Mesenchymal stem cell (in vitro differentiated cells and primary cell): ENCODE measurements around the gene CCDC85B.

Source experiments
- DNase-seq: peaks from one replicate; pipeline ENCODE4 v3.0.0-alpha.2; 2013
- H2AFZ ChIP-seq: one replicate; pipeline ENCODE4 v1.6.1; 2013; ENCODE audit warnings: low read depth, mild to moderate bottlenecking, control low read depth, inconsistent platforms, low read length, moderate library complexity
- H2AK5ac ChIP-seq: 2 replicates; pipeline ENCODE4 v1.6.1; 2013; ENCODE audit warnings: low read length, moderate library complexity, mild to moderate bottlenecking, inconsistent platforms; ENCODE audit not compliant: severe bottlenecking
- H2BK120ac ChIP-seq: one replicate; pipeline ENCODE4 v1.6.1; 2013; ENCODE audit warnings: low read depth, mild to moderate bottlenecking, inconsistent platforms, low read length, moderate library complexity
- H2BK12ac ChIP-seq, 2 experiments: one replicate each; pipeline ENCODE4 v1.6.1; 2013; ENCODE audit warnings: inconsistent platforms in 2 of 2, low read length in 2 of 2, mild to moderate bottlenecking in 2 of 2, moderate library complexity in 2 of 2, control low read depth in 1 of 2
- H2BK15ac ChIP-seq: one replicate; pipeline ENCODE4 v1.6.1; 2013; ENCODE audit warnings: mild to moderate bottlenecking, low read depth, inconsistent platforms; ENCODE audit not compliant: poor library complexity, severe bottlenecking
- H2BK5ac ChIP-seq: 2 replicates; pipeline ENCODE4 v1.6.1; 2013; ENCODE audit warnings: low read depth, mild to moderate bottlenecking, low read length, control low read depth, inconsistent platforms; ENCODE audit not compliant: poor library complexity, severe bottlenecking
- H3K14ac ChIP-seq, 2 experiments: one replicate each; pipeline ENCODE4 v1.6.1; 2013; ENCODE audit warnings: inconsistent platforms in 2 of 2, low read length in 2 of 2, control low read depth in 1 of 2, mild to moderate bottlenecking in 1 of 2, moderate library complexity in 1 of 2
- H3K18ac ChIP-seq, 2 experiments: one replicate each; pipeline ENCODE4 v1.6.1; 2013; ENCODE audit warnings: inconsistent platforms in 2 of 2, low read length in 2 of 2, control low read depth in 1 of 2, low read depth in 1 of 2, mild to moderate bottlenecking in 1 of 2
- H3K23ac ChIP-seq, 2 experiments: one replicate each; pipeline ENCODE4 v1.6.1; 2013; ENCODE audit warnings: inconsistent platforms in 2 of 2, low read length in 2 of 2, mild to moderate bottlenecking in 2 of 2, moderate library complexity in 2 of 2, control low read depth in 1 of 2
- H3K27ac ChIP-seq: 2 replicates; pipeline ENCODE4 v1.5.1; 2013; ENCODE audit warnings: mild to moderate bottlenecking, moderate library complexity, low read length, control low read depth, inconsistent platforms; ENCODE audit not compliant: poor library complexity, severe bottlenecking
- H3K27me3 ChIP-seq, 2 experiments: 2 replicates each; pipeline versions ENCODE4 v1.6.1 to v1.7.0; 2013; ENCODE audit warnings: low read length in 2 of 2, mild to moderate bottlenecking in 2 of 2, moderate library complexity in 2 of 2, control low read depth in 1 of 2, inconsistent platforms in 1 of 2; ENCODE audit not compliant: control insufficient read depth in 1 of 2, insufficient read depth in 1 of 2
- H3K36me3 ChIP-seq, 2 experiments: 2 replicates each; pipeline versions ENCODE4 v1.6.1 to v1.7.0; 2013; ENCODE audit warnings: low read length in 2 of 2, control low read depth in 1 of 2, inconsistent platforms in 1 of 2, low read depth in 1 of 2, mild to moderate bottlenecking in 1 of 2; ENCODE audit not compliant: insufficient read depth in 2 of 2, control insufficient read depth in 1 of 2
- H3K4ac ChIP-seq, 2 experiments: one replicate each; pipeline ENCODE4 v1.6.1; 2013; ENCODE audit warnings: inconsistent platforms in 2 of 2, low read length in 2 of 2, mild to moderate bottlenecking in 2 of 2, moderate library complexity in 2 of 2, control low read depth in 1 of 2, low read depth in 1 of 2
- H3K4me1 ChIP-seq: 2 replicates; pipeline ENCODE4 v1.6.1; 2013; ENCODE audit warnings: low read depth, low read length, control low read depth; ENCODE audit not compliant: control insufficient read depth, insufficient read depth
- H3K4me2 ChIP-seq: 2 replicates; pipeline ENCODE4 v1.6.1; 2013; ENCODE audit warnings: low read length, mild to moderate bottlenecking, inconsistent platforms; ENCODE audit not compliant: poor library complexity, severe bottlenecking
- H3K4me3 ChIP-seq, 2 experiments: 2 replicates each; pipeline versions ENCODE4 v1.5.1 to v1.7.0; 2013; ENCODE audit warnings: low read length in 2 of 2, mild to moderate bottlenecking in 2 of 2, control low read depth in 1 of 2, low read depth in 1 of 2; ENCODE audit not compliant: insufficient read depth in 1 of 2
- H3K79me1 ChIP-seq: replicated peaks from 2 replicates; pipeline ENCODE4 v1.6.1; 2013; ENCODE audit warnings: mild to moderate bottlenecking, control low read depth, low read length, inconsistent platforms; ENCODE audit not compliant: poor library complexity, severe bottlenecking
- H3K9ac ChIP-seq: 2 replicates; pipeline ENCODE4 v1.7.0; 2013; ENCODE audit warnings: mild to moderate bottlenecking, low read length, moderate library complexity
- H3K9me3 ChIP-seq: 2 replicates; pipeline ENCODE4 v1.7.0; 2013; ENCODE audit warnings: mild to moderate bottlenecking, low read length; ENCODE audit not compliant: control insufficient read depth
- H4K8ac ChIP-seq: one replicate; pipeline ENCODE4 v1.6.1; 2013; ENCODE audit warnings: inconsistent platforms, mild to moderate bottlenecking, low read length, moderate library complexity
- H4K91ac ChIP-seq: one replicate; pipeline ENCODE4 v1.6.1; 2013; ENCODE audit warnings: mild to moderate bottlenecking, low read length, inconsistent platforms
- WGBS: methylation state at CpG from one replicate; pipeline ENCODE4 v1.1.7; 2013; ENCODE audit warnings: mixed read lengths; 5-methylcytosine and 5-hydroxymethylcytosine counted together

The CCDC85B gene

GRCh38 chr11:65857500-65857852 is 33.0 kb upstream of the CCDC85B start:
- H2BK12ac ChIP-seq, result peak overlapping the region in 1 of 2 experiments; percentile 55
- H2BK120ac ChIP-seq, result peak overlapping the region; percentile 90
- no peak overlapping the region for H2AK5ac ChIP-seq
- H3K4ac ChIP-seq, result peak overlapping the region; percentile 79 to 99
- peak overlapping the region; percentile 97 for H2BK5ac ChIP-seq
- H3K27ac ChIP-seq, result peak overlapping the region; percentile 90
- peak overlapping the region; percentile 94 for H3K9ac ChIP-seq
- H3K36me3 ChIP-seq, result peaks cover 46 to 48% of the 10 kb centered on the region in 2 experiments
- peak overlapping the region in 1 of 2 experiments; percentile 98 for H3K14ac ChIP-seq
- H2BK15ac ChIP-seq, result peak overlapping the region; percentile 73
- H3K4me2 ChIP-seq, result no peak overlapping the region
- H4K91ac ChIP-seq, result peak overlapping the region; percentile 16
- peak overlapping the region in 1 of 2 experiments; percentile 90 for H3K23ac ChIP-seq
- H4K8ac ChIP-seq, result peak overlapping the region; percentile 38
- no peak for DNase-seq
- H3K4me3 ChIP-seq, result peak overlapping the region; percentile 82 to 94
- H3K79me1 ChIP-seq, result peaks cover 2% of the 10 kb centered on the region
- peak overlapping the region; percentile 97 to 98 for H3K18ac ChIP-seq
- H3K27me3 ChIP-seq, result no peaks in the 10 kb centered on the region
- under 1% methylated on average over 35 of the region's 49 CpGs for WGBS
- no peaks in the 10 kb centered on the region for H3K9me3 ChIP-seq
- H2AFZ ChIP-seq, result no peak overlapping the region
- peaks cover 40% of the 10 kb centered on the region for H3K4me1 ChIP-seq

DNA sequence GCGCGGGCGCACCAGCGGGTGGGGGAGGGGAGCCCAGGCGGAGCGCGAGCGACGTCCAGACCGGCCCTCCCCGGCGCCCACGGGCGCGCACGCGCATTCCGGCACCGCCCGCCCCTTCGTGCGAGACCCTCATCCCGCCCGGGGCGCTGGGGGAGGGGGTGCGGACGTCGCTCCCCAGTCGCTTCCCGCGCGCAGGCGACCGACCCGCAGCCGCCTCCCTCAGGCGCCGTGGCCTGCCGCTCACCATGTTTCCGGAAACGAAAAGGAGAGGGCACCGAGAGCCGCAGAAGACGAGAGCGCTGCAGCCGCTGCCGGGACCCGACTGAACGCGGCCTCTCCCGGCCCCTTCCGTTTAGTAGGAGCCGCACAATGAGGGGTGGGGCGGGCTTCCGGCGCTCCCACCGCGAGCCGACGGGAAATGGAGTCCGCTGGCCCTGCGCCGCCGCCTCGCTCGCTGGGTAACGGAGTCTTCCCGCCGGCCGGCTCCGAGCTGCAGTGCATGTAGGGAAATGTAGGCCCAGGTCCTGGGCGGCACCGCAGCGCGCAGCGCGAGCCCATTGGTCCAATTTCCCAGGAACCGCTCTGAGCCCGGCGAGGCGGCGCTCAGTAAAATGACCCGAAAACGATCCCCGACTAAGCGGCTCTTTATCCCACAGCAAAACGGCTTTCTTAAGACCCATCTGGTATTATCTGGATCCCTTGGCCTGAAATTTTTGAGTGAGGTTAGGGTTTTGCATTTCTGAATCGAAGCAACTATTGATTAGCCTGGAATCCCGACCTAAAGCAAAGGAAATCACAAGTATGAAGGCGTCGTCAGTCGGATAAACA is 32.4 kb upstream of the CCDC85B start, which contains the start of gene CFL1:
TSS of gene CFL1 (minus strand) at position 328 of the 828 bp plus-strand sequence. CDS start at position 247, 81 bp downstream.
- DNase-seq, result peak; percentile 98
- Histone ChIP-seq H2BK12ac (peak within 1 kb of the TSS in 1 of 2 experiments; percentile 70), H3K4me2 (peak within 1 kb of the TSS; percentile 72), H3K18ac (peak within 1 kb of the TSS; percentile 97 to 99), H3K23ac (peak within 1 kb of the TSS in 1 of 2 experiments; percentile 90), H2BK120ac (peak within 1 kb of the TSS; percentile 90), H2BK5ac (peak within 1 kb of the TSS; percentile 97), H4K8ac (peak within 1 kb of the TSS; percentile 66), H3K79me1 (peaks cover 3% of the 10 kb centered on the region), H3K4ac (peak within 1 kb of the TSS; percentile 79 to 99), H3K9ac (peak within 1 kb of the TSS; percentile 94), H3K9me3 (no peaks in the 10 kb centered on the region), H3K27me3 (no peaks in the 10 kb centered on the region), H4K91ac (peak within 1 kb of the TSS; percentile 92), H3K27ac (peak within 1 kb of the TSS; percentile 97), H3K4me3 (peak within 1 kb of the TSS; percentile 82 to 94), H3K14ac (peak within 1 kb of the TSS in 1 of 2 experiments; percentile 98), H2AK5ac (peak within 1 kb of the TSS; percentile 17), H3K4me1 (peaks cover 41% of the 10 kb centered on the region), H2BK15ac (peak within 1 kb of the TSS; percentile 89), H2AFZ (peak within 1 kb of the TSS; percentile 34), H3K36me3 (peaks cover 46 to 48% of the 10 kb centered on the region in 2 experiments)
- WGBS, result under 1% methylated on average over 70 of the region's 92 CpGs

DNA sequence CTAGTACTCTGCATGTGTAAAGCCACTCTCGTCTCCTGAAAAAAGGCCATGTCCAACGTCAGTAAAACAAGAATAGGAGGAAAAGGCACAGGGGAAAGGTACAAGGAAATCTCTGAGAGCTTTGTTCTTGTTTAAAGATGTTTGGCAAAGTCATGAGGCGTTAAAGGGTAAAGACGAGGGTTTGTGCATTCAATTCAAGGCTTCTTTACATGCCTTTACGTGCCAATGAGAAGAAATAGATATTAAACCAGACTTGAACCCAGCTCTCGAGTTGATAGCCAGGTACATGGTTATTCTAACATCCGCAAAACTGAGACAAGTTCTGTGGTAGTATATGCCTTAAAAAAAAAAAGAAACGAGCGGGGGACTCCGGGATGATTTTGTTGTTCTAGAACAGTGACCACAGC is 31.8 kb upstream of the CCDC85B start:
- Histone ChIP-seq H3K23ac (no peak overlapping the region), H3K4me3 (peak overlapping the region; percentile 49 to 94), H3K79me1 (peaks cover 6% of the 10 kb centered on the region), H2BK5ac (peak overlapping the region; percentile 54), H3K4ac (peak overlapping the region; percentile 52 to 63), H2BK12ac (peak overlapping the region in 1 of 2 experiments; percentile 70), H3K9me3 (no peaks in the 10 kb centered on the region), H3K18ac (peak overlapping the region; percentile 74 to 77), H3K4me2 (peak overlapping the region; percentile 72), H2AFZ (no peak overlapping the region), H2BK15ac (no peak overlapping the region), H3K14ac (no peak overlapping the region), H3K27ac (peak overlapping the region; percentile 97), H3K4me1 (peaks cover 45% of the 10 kb centered on the region), H3K36me3 (peaks cover 46 to 48% of the 10 kb centered on the region in 2 experiments), H3K27me3 (no peaks in the 10 kb centered on the region), H3K9ac (peak overlapping the region; percentile 94), H4K91ac (no peak overlapping the region), H4K8ac (peak overlapping the region; percentile 35), H2AK5ac (peak overlapping the region; percentile 17), H2BK120ac (no peak overlapping the region)
- DNase-seq, result no peak
- WGBS, result 2% methylated on average over 10 of the region's 10 CpGs
